HepG2 (cell line): Measurements from ENCODE around the gene EIF4G1. TPM values are rescaled to one million over a fixed set of nuclear protein-coding genes. Genes with fewer than 3 reads are reported as not detected.

Experiments used
- GATAD1 ChIP-seq: IDR thresholded peaks from 2 replicates; pipeline ENCODE4 v1.6.1; 2016; ENCODE audit warnings: missing genetic modification reagents, missing compliant biosample characterization
- GATAD2A ChIP-seq: IDR thresholded peaks from 2 replicates; pipeline ENCODE4 v1.6.1; 2016
- HNRNPH1 ChIP-seq: fragments of 200-400 bp; formaldehyde crosslinking; optimal IDR thresholded peaks from 2 replicates; pipeline ENCODE3; 2017; ENCODE audit warnings: mild to moderate bottlenecking, low read depth, low read length
- KLF16 ChIP-seq, 2 experiments: sonication (generic) in 1 of 2; formaldehyde crosslinking in 1 of 2; IDR thresholded peaks; 2 replicates each; pipeline versions ENCODE4 v1.6.1 to v1.8.0; 2016 to 2023; ENCODE audit warnings: missing genetic modification reagents in 2 of 2, missing compliant biosample characterization in 1 of 2
- NFIB ChIP-seq: sonication (generic); formaldehyde crosslinking; IDR thresholded peaks from 2 replicates; pipeline ENCODE4 v1.9.0; 2021; ENCODE audit warnings: missing genetic modification reagents, mild to moderate bottlenecking, borderline replicate concordance
- NR2F2 ChIP-seq: IDR thresholded peaks from 2 replicates; pipeline ENCODE4 v1.6.1; 2012; ENCODE audit warnings: low read depth, inconsistent platforms, borderline replicate concordance
- RFX5 ChIP-seq: IDR thresholded peaks from 2 replicates; pipeline ENCODE4 v1.6.1; 2011; ENCODE audit warnings: low read depth, low read length, improper control_type of control experiment
- ZC3H4 ChIP-seq: sonication (generic); formaldehyde crosslinking; IDR thresholded peaks from 2 replicates; pipeline ENCODE4 v1.4.0; 2020; ENCODE audit warnings: missing genetic modification reagents, borderline replicate concordance
- ZEB1 ChIP-seq: IDR thresholded peaks from 2 replicates; pipeline ENCODE4 v1.6.1; 2012; ENCODE audit warnings: mild to moderate bottlenecking, low read depth, inconsistent platforms; ENCODE audit not compliant: insufficient replicate concordance
- ZMYM4 ChIP-seq: sonication (generic); formaldehyde crosslinking; IDR thresholded peaks from 2 replicates; pipeline ENCODE4 v1.8.1; 2023; ENCODE audit warnings: mild to moderate bottlenecking, missing genetic modification reagents
- ZNF33A ChIP-seq: sonication (generic); formaldehyde crosslinking; IDR thresholded peaks from 2 replicates; pipeline ENCODE4 v1.5.1; 2020; ENCODE audit warnings: missing genetic modification reagents, mild to moderate bottlenecking, moderate library complexity, borderline replicate concordance
- ZNF543 ChIP-seq: sonication (generic); formaldehyde crosslinking; IDR thresholded peaks from 2 replicates; pipeline ENCODE4 v1.4.0; 2020; ENCODE audit warnings: mild to moderate bottlenecking, missing genetic modification reagents
- polyA plus RNA-seq, 8 experiments: library from polyadenylated mRNA; depleted of rRNA in 3 of 8; stranded (reverse) in 7 of 8; unstranded in 1 of 8; fragments of >200 nt; fragmentation: Illumina TruSeq in 4 of 8; extraction: Trizol in 4 of 8; gene quantifications; 2 replicates each; pipeline versions ENCODE4 v1.2.1 to v1.2.3, GENCODE V29; 2011 to 2016; ENCODE audit warnings: low read depth in 4 of 8, missing spikeins in 1 of 8, mixed read lengths in 1 of 8; ENCODE audit not compliant: insufficient read depth in 1 of 8
- total RNA-seq, 5 experiments: library from RNA; depleted of rRNA; stranded (reverse); fragments of >200 nt; fragmentation: Illumina TruSeq; extraction: Trizol; gene quantifications; 2 replicates each; pipeline ENCODE4 v1.2.3, GENCODE V29; 2016; ENCODE audit warnings: low read depth in 1 of 5
- TF ChIP-seq, protein P1 (sequence below): fragments of 450-650 bp; IDR thresholded peaks from 2 replicates; pipeline ENCODE4 v1.6.1; 2016
- TF ChIP-seq, protein P2 (sequence below): sonication (generic); formaldehyde crosslinking; IDR thresholded peaks from 2 replicates; pipeline ENCODE4 v1.4.0; 2020; ENCODE audit warnings: missing genetic modification reagents
- TF ChIP-seq, protein P3 (sequence below): sonication (generic); formaldehyde crosslinking; IDR thresholded peaks from 2 replicates; pipeline ENCODE4 v1.5.0; 2020; ENCODE audit warnings: mild to moderate bottlenecking, missing genetic modification reagents
- TF ChIP-seq, protein P4 (sequence below): sonication (generic); formaldehyde crosslinking; IDR thresholded peaks from 2 replicates; pipeline ENCODE4 v1.4.0; 2020; ENCODE audit warnings: missing genetic modification reagents
- TF ChIP-seq, protein P5 (sequence below): sonication (generic); formaldehyde crosslinking; IDR thresholded peaks from 2 replicates; pipeline ENCODE4 v1.8.1; 2023; ENCODE audit warnings: mild to moderate bottlenecking, missing genetic modification reagents

Gene EIF4G1
- total and polyA plus RNA-seq, 2 of the 13 experiments (the other 11 are each of a cell fraction or from before 2014, with no cell fraction given): 208 to 213 TPM

DNA sequence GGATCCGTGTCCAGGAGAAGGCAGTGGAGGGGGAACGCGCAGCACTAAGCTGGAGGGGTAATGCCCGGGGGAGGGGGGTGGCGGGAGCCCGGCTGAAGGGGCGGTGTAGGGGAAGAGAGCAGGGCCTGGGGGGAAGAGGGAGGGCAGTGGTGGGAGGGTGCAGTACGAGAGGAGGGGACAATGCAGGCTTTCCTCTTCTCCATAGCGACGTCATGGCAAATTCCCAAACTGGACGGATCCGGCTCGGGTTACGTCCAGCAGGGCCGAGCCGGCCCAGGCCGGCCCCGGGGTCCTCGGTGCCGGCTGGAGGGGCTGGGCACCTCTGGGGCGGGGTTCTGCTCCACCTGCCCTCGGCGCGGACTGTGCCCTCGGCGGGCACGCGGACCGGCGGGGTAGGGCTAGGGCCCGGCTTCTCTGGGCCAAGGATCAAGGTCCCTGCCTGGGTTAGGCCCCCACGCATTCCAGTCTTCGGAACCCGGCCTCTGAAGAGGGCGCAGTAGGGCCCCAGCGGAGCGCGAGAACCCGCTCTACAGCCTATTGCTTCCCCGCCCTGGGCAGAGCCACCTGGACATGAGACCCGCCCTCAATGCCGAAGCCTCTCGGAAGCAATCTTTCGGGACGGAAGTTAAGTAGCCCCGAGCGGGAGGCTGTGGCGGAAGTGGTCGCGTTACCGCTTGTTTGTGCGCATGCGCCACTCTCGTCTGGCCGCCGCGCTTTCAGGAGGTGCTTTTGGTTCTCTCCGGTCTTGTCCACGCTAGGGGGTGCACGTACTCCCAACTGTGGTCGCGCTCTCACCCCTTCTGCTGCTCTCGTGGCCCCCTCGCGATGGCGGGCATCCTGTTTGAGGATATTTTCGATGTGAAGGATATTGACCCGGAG lies 48.5 kb downstream of the EIF4G1 start (continued):
- TF ChIP-seq, protein P1, sequence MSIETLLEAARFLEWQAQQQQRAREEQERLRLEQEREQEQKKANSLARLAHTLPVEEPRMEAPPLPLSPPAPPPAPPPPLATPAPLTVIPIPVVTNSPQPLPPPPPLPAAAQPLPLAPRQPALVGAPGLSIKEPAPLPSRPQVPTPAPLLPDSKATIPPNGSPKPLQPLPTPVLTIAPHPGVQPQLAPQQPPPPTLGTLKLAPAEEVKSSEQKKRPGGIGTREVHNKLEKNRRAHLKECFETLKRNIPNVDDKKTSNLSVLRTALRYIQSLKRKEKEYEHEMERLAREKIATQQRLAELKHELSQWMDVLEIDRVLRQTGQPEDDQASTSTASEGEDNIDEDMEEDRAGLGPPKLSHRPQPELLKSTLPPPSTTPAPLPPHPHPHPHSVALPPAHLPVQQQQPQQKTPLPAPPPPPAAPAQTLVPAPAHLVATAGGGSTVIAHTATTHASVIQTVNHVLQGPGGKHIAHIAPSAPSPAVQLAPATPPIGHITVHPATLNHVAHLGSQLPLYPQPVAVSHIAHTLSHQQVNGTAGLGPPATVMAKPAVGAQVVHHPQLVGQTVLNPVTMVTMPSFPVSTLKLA: no peak
- TF ChIP-seq KLF16 (CRISPR knock-in tag; IDR thresholded peaks at IDR 0.05) (peak in 1 of 2 experiments; percentile 88; a peak in 2 of 4 replicates), GATAD2A (0 out of 2 replicates have a peak, but pooled peaks have one; percentile 35), NR2F2 (peak; percentile 33; the same call in 1 of the 2 replicates), ZMYM4 (peak; percentile 78), NFIB (CRISPR knock-in tag) (no peak), ZEB1 (peak; percentile 71), GATAD1 (peak; percentile 88), ZNF543 (CRISPR knock-in tag) (0 out of 2 replicates have a peak, but pooled peaks have one; percentile 84), HNRNPH1 (no peak), RFX5 (no peak), ZC3H4 (CRISPR knock-in tag) (peak; percentile 69; the same call in 1 of the 2 replicates), ZNF33A (CRISPR knock-in tag) (peak; percentile 92; the same call in 1 of the 2 replicates)
- TF ChIP-seq, protein P2, sequence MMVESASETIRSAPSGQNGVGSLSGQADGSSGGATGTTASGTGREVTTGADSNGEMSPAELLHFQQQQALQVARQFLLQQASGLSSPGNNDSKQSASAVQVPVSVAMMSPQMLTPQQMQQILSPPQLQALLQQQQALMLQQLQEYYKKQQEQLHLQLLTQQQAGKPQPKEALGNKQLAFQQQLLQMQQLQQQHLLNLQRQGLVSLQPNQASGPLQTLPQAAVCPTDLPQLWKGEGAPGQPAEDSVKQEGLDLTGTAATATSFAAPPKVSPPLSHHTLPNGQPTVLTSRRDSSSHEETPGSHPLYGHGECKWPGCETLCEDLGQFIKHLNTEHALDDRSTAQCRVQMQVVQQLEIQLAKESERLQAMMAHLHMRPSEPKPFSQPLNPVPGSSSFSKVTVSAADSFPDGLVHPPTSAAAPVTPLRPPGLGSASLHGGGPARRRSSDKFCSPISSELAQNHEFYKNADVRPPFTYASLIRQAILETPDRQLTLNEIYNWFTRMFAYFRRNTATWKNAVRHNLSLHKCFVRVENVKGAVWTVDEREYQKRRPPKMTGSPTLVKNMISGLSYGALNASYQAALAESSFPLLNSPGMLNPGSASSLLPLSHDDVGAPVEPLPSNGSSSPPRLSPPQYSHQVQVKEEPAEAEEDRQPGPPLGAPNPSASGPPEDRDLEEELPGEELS (CRISPR knock-in tag): peak; percentile 63; the same call in 1 of the 2 replicates
- TF ChIP-seq, protein P3, sequence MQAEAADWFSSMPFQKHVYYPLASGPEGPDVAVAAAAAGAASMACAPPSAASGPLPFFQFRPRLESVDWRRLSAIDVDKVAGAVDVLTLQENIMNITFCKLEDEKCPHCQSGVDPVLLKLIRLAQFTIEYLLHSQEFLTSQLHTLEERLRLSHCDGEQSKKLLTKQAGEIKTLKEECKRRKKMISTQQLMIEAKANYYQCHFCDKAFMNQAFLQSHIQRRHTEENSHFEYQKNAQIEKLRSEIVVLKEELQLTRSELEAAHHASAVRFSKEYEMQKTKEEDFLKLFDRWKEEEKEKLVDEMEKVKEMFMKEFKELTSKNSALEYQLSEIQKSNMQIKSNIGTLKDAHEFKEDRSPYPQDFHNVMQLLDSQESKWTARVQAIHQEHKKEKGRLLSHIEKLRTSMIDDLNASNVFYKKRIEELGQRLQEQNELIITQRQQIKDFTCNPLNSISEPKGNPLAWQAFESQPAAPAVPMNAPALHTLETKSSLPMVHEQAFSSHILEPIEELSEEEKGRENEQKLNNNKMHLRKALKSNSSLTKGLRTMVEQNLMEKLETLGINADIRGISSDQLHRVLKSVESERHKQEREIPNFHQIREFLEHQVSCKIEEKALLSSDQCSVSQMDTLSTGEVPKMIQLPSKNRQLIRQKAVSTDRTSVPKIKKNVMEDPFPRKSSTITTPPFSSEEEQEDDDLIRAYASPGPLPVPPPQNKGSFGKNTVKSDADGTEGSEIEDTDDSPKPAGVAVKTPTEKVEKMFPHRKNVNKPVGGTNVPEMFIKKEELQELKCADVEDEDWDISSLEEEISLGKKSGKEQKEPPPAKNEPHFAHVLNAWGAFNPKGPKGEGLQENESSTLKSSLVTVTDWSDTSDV (CRISPR knock-in tag): peak; percentile 65; the same call in 1 of the 2 replicates
- TF ChIP-seq, protein P4, sequence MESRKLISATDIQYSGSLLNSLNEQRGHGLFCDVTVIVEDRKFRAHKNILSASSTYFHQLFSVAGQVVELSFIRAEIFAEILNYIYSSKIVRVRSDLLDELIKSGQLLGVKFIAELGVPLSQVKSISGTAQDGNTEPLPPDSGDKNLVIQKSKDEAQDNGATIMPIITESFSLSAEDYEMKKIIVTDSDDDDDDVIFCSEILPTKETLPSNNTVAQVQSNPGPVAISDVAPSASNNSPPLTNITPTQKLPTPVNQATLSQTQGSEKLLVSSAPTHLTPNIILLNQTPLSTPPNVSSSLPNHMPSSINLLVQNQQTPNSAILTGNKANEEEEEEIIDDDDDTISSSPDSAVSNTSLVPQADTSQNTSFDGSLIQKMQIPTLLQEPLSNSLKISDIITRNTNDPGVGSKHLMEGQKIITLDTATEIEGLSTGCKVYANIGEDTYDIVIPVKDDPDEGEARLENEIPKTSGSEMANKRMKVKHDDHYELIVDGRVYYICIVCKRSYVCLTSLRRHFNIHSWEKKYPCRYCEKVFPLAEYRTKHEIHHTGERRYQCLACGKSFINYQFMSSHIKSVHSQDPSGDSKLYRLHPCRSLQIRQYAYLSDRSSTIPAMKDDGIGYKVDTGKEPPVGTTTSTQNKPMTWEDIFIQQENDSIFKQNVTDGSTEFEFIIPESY (CRISPR knock-in tag): peak; percentile 33; the same call in 1 of the 2 replicates
- TF ChIP-seq, protein P5, sequence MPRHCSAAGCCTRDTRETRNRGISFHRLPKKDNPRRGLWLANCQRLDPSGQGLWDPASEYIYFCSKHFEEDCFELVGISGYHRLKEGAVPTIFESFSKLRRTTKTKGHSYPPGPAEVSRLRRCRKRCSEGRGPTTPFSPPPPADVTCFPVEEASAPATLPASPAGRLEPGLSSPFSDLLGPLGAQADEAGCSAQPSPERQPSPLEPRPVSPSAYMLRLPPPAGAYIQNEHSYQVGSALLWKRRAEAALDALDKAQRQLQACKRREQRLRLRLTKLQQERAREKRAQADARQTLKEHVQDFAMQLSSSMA (CRISPR knock-in tag): peak; percentile 73; the same call in 1 of the 2 replicates
